ENCODE measurements around the gene TM4SF18.
A peak's percentile ranks its signal among the peaks of the same experiment; 100 is the strongest.

GRCh38 chr3:149368201-149368673 lies 34.8 kb upstream of the TM4SF18 start:
- TF ChIP-seq CTCF (IDR thresholded peaks at IDR 0.05) (peak; percentile 23; the same call in 1 of the 2 replicates), POLR2AphosphoS5 (IDR thresholded peaks at IDR 0.05; ENCODE audit: low read depth, low read length) (no peak), MXI1 (IDR thresholded peaks at IDR 0.05; ENCODE audit: low read depth, low read length) (no peak)
